PC-9 (cell line): ENCODE data around the gene RGS19.

ENCODE experiments used
- CTCF ChIP-seq: fragments of 200-600 bp; sonication (generic); conservative IDR thresholded peaks from 2 replicates; pipeline ENCODE4 v1.6.1; 2017; ENCODE audit warnings: mixed run types, antibody characterized with exemption, mild to moderate bottlenecking, moderate library complexity
- EZH2 ChIP-seq: fragments of 200-600 bp; sonication (generic); IDR thresholded peaks from 2 replicates; pipeline ENCODE4 v1.8.0; 2017; ENCODE audit warnings: antibody characterized with exemption, low read depth

- TF ChIP-seq EZH2 (no peak), CTCF (no peak)
Observed at GRCh38 chr20:64110411-64111068, 31.2 kb upstream of the RGS19 start.
